ENCODE measurements around the gene NSUN7. TPM values are rescaled to one million over a fixed set of nuclear protein-coding genes. Genes with fewer than 3 reads are reported as not detected.

NSUN7 gene
- polyA plus RNA-seq, 1 donor (not counting 4 experiments of a cell fraction or from before 2014, with no cell fraction given), result 0.03 TPM

- H3K9me3 ChIP-seq (ENCODE audit: control insufficient read depth, low read depth, low read length), result no peaks in the 10 kb centered on the region
- H2AFZ ChIP-seq (ENCODE audit: control insufficient read depth, low read length), result no peak overlapping the region
- no peak overlapping the region for H3K4me2 ChIP-seq (ENCODE audit: control insufficient read depth, extremely low read depth, insufficient read depth, low read depth, low read length)
- FAIRE-seq (no peak), DNase-seq (ENCODE audit: low read depth, low spot score) (no peak)
- no peaks in the 10 kb centered on the region for H4K20me1 ChIP-seq (ENCODE audit: control insufficient read depth, extremely low read depth, insufficient read depth, low read length)
- no peaks in the 10 kb centered on the region for H3K79me2 ChIP-seq (ENCODE audit: control insufficient read depth, insufficient read depth, low read length)
- no peak for TF ChIP-seq CTCF (optimal IDR thresholded peaks at IDR 0.05 in 1 of 3, IDR thresholded peaks at IDR 0.05 in 1 of 3, conservative IDR thresholded peaks at IDR 0.05 in 1 of 3; ENCODE audit: extremely low read depth in 1 of 3, insufficient read depth in 2 of 3, low read length in 3 of 3)
- TF ChIP-seq EZH2 (IDR thresholded peaks at IDR 0.05; ENCODE audit: low read length), result no peak
- no peaks in the 10 kb centered on the region for H3K9me1 ChIP-seq (ENCODE audit: control insufficient read depth, extremely low read depth, insufficient read depth, low read length)
- no peak overlapping the region for H3K27ac ChIP-seq (ENCODE audit: control insufficient read depth, insufficient read depth, low read length)
- peaks cover 3% of the 10 kb centered on the region for H3K27me3 ChIP-seq (ENCODE audit: control insufficient read depth, extremely low read depth, insufficient read depth, low read length)
- dilution Hi-C loops (cut with MboI; ENCODE audit: extremely low pct_ligation_motif_present, low sequenced_read_pairs), result no loop called here
- no peaks in the 10 kb centered on the region for H3K4me1 ChIP-seq (ENCODE audit: control insufficient read depth, extremely low read depth, insufficient read depth, low read length)
- H3K4me3 ChIP-seq (ENCODE audit: control insufficient read depth in 2 of 3, extremely low read depth in 1 of 3, insufficient read depth in 2 of 3, low read depth in 1 of 3, low read length in 3 of 3), result no peak overlapping the region
- H3K9ac ChIP-seq (ENCODE audit: control insufficient read depth, extremely low read depth, insufficient read depth, low read length), result no peak overlapping the region
- H3K36me3 ChIP-seq (ENCODE audit: control insufficient read depth in 2 of 2, extremely low read depth in 1 of 2, insufficient read depth in 2 of 2, low read length in 2 of 2), result no peaks in the 10 kb centered on the region
Measured at GRCh38 chr4:40789031-40789430, 39.3 kb downstream of the NSUN7 start.

- no peak overlapping the region for H2AFZ ChIP-seq (ENCODE audit: control insufficient read depth, low read length)
- H3K27me3 ChIP-seq (ENCODE audit: control insufficient read depth, extremely low read depth, insufficient read depth, low read length), result peaks cover 3% of the 10 kb centered on the region
- TF ChIP-seq EZH2 (IDR thresholded peaks at IDR 0.05; ENCODE audit: low read length), result no peak
- TF ChIP-seq CTCF (optimal IDR thresholded peaks at IDR 0.05 in 1 of 3, IDR thresholded peaks at IDR 0.05 in 1 of 3, conservative IDR thresholded peaks at IDR 0.05 in 1 of 3; ENCODE audit: extremely low read depth in 1 of 3, insufficient read depth in 2 of 3, low read length in 3 of 3), result no peak
- no peaks in the 10 kb centered on the region for H3K9me1 ChIP-seq (ENCODE audit: control insufficient read depth, extremely low read depth, insufficient read depth, low read length)
- H3K9me3 ChIP-seq (ENCODE audit: control insufficient read depth, low read depth, low read length), result no peaks in the 10 kb centered on the region
- no peak overlapping the region for H3K27ac ChIP-seq (ENCODE audit: control insufficient read depth, insufficient read depth, low read length)
- H3K36me3 ChIP-seq (ENCODE audit: control insufficient read depth in 2 of 2, extremely low read depth in 1 of 2, insufficient read depth in 2 of 2, low read length in 2 of 2), result no peaks in the 10 kb centered on the region
- H3K9ac ChIP-seq (ENCODE audit: control insufficient read depth, extremely low read depth, insufficient read depth, low read length), result no peak overlapping the region
- DNase-seq (ENCODE audit: low read depth, low spot score) (no peak), FAIRE-seq (no peak)
- no peaks in the 10 kb centered on the region for H3K79me2 ChIP-seq (ENCODE audit: control insufficient read depth, insufficient read depth, low read length)
- H4K20me1 ChIP-seq (ENCODE audit: control insufficient read depth, extremely low read depth, insufficient read depth, low read length), result no peaks in the 10 kb centered on the region
- H3K4me1 ChIP-seq (ENCODE audit: control insufficient read depth, extremely low read depth, insufficient read depth, low read length), result no peaks in the 10 kb centered on the region
- no peak overlapping the region for H3K4me3 ChIP-seq (ENCODE audit: control insufficient read depth in 2 of 3, extremely low read depth in 1 of 3, insufficient read depth in 2 of 3, low read depth in 1 of 3, low read length in 3 of 3)
- no peak overlapping the region for H3K4me2 ChIP-seq (ENCODE audit: control insufficient read depth, extremely low read depth, insufficient read depth, low read depth, low read length)
- dilution Hi-C loops (cut with MboI; ENCODE audit: extremely low pct_ligation_motif_present, low sequenced_read_pairs), result no loop called here
Measured at GRCh38 chr4:40789771-40790170, 40.0 kb downstream of the NSUN7 start.

Measured in keratinocyte (primary cell).